Esophagus squamous epithelium (tissue), 4 donors: ENCODE measurements around the gene EIF5A2.
"Not testable (repeated sequence)": the region's sequence is repeated elsewhere in the genome, so short reads cannot be mapped to it uniquely, and the experiment has no call there.

Experiments used
- POLR2A ChIP-seq, 4 donors: fragments of 450-650 bp; IDR thresholded peaks; one replicate each; pipeline ENCODE4 v1.6.1; 2017; ENCODE audit warnings: antibody characterized with exemption in 4 of 4, mild to moderate bottlenecking in 4 of 4, moderate library complexity in 3 of 4
- TF ChIP-seq, protein P1 (sequence below), 6 experiments: fragments of 450-650 bp in 4 of 6; fragments of 200-600 bp in 2 of 6; sonication (generic) in 2 of 6; IDR thresholded peaks; one replicate each; pipeline ENCODE4 v1.5.1; 2016 to 2019; ENCODE audit warnings: antibody characterized with exemption in 6 of 6, mild to moderate bottlenecking in 4 of 6, moderate library complexity in 4 of 6

DNA sequence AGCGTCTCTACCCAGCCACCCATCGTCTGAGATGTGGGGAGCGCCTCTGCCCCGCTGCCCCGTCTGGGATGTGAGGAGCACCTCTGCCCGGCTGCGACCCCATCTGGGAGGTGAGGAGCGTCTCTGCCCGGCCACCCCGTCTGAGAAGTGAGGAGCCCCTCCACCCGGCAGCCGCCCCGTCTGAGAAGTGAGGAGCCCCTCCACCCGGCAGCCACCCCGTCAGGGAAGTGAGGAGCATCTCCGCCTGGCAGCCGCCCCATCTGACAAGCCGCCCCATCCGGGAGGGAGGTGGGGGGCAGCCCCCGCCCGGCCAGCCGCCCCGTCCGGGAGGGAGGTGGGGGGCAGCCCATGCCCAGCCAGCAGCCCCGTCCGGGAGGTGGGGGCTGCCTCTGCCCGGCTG is 15.1 kb upstream of the EIF5A2 start:
- TF ChIP-seq POLR2A (IDR thresholded peaks at IDR 0.05) = not testable (repeated sequence)
- TF ChIP-seq, protein P1, sequence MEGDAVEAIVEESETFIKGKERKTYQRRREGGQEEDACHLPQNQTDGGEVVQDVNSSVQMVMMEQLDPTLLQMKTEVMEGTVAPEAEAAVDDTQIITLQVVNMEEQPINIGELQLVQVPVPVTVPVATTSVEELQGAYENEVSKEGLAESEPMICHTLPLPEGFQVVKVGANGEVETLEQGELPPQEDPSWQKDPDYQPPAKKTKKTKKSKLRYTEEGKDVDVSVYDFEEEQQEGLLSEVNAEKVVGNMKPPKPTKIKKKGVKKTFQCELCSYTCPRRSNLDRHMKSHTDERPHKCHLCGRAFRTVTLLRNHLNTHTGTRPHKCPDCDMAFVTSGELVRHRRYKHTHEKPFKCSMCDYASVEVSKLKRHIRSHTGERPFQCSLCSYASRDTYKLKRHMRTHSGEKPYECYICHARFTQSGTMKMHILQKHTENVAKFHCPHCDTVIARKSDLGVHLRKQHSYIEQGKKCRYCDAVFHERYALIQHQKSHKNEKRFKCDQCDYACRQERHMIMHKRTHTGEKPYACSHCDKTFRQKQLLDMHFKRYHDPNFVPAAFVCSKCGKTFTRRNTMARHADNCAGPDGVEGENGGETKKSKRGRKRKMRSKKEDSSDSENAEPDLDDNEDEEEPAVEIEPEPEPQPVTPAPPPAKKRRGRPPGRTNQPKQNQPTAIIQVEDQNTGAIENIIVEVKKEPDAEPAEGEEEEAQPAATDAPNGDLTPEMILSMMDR (IDR thresholded peaks at IDR 0.05) = not testable (repeated sequence)
